Lower lobe of right lung (tissue), 2 donors: ENCODE measurements around the gene VAC14. TPM values are rescaled to one million over a fixed set of nuclear protein-coding genes. Genes with fewer than 3 reads are reported as not detected.
"Not testable (repeated sequence)": the region's sequence is repeated elsewhere in the genome, so short reads cannot be mapped to it uniquely, and the experiment has no call there.

ENCODE experiments used
- ATAC-seq, 2 donors: fragments of 200-7000 bp; cut with Tn5 transposase; one replicate each; pipeline ENCODE4 v1.9.1; 2020 to 2022; ENCODE audit warnings: mild to moderate bottlenecking in 2 of 2, moderate library complexity in 2 of 2
- DNase-seq: peaks from one replicate; pipeline ENCODE4 v3.0.0-alpha.2; 2020
- H3K27ac ChIP-seq: fragments of 200-600 bp; one replicate; pipeline ENCODE4 v1.8.0; 2022
- H3K27me3 ChIP-seq: fragments of 200-600 bp; one replicate; pipeline ENCODE4 v1.8.0; 2022; ENCODE audit warnings: low read depth
- H3K36me3 ChIP-seq: fragments of 200-600 bp; one replicate; pipeline ENCODE4 v1.8.0; 2022; ENCODE audit warnings: mild to moderate bottlenecking
- H3K4me1 ChIP-seq: fragments of 200-600 bp; one replicate; pipeline ENCODE4 v1.8.0; 2022
- H3K4me3 ChIP-seq: fragments of 200-600 bp; one replicate; pipeline ENCODE4 v1.8.0; 2022; ENCODE audit warnings: mild to moderate bottlenecking
- H3K9me3 ChIP-seq: fragments of 200-600 bp; one replicate; pipeline ENCODE4 v1.8.0; 2022
- intact Hi-C: fragments of 100-400 bp; cut with DNase I; formaldehyde crosslinking; loops from one replicate; pipeline ENCODE4 v1.11.0; 2022
- long read RNA-seq: library from polyadenylated mRNA; unstranded; transcript quantifications from one replicate; pipeline ENCODE4 v2.0.0, GENCODE V29; 2021
- total RNA-seq: library from RNA; stranded (reverse); fragmentation: NEBNext Ultra II Directional; extraction: Animal tissue kit (Norgen Biotek cat#: 25700); gene quantifications from one replicate; pipeline ENCODE4 v1.2.1, GENCODE V29; 2021
- TF ChIP-seq, protein P1 (sequence below): fragments of 200-600 bp; IDR thresholded peaks from one replicate; pipeline ENCODE4 v1.8.0; 2022; ENCODE audit warnings: antibody characterized with exemption, mild to moderate bottlenecking
- donor health status: DM: no; HTN: yes; CAD: no; lungs with severe emphysema.

The VAC14 gene
- total RNA-seq, result 49.1 TPM
- long read RNA-seq, transcript VAC14-201 (19 exons, 3,099 nt), result major isoform, 46 of 123 reads
- long read RNA-seq, transcript VAC14-212 (1 exons, 3,609 nt), result minor isoform, 7 of 123 reads
- long read RNA-seq, partial matches to known transcripts, result 36 of 123 reads
- long read RNA-seq, other reads (novel, unspliced or antisense), result 32 of 123 reads

GRCh38 chr16:70800781-70801480, at the start of gene VAC14:
TSS of gene VAC14 (minus strand) at chr16:70801158. CDS start at chr16:70800900, 258 bp downstream.
- H3K4me3 ChIP-seq, result peak within 1 kb of the TSS; percentile 89
- intact Hi-C loops, result no loop called here
- ATAC-seq (peak; percentile 98 to 100), DNase-seq (peak; percentile 97)
- peaks cover 22% of the 10 kb centered on the region for H3K4me1 ChIP-seq
- H3K27ac ChIP-seq, result peak within 1 kb of the TSS; percentile 83
- H3K36me3 ChIP-seq, result peaks cover 10% of the 10 kb centered on the region
- TF ChIP-seq, protein P1, sequence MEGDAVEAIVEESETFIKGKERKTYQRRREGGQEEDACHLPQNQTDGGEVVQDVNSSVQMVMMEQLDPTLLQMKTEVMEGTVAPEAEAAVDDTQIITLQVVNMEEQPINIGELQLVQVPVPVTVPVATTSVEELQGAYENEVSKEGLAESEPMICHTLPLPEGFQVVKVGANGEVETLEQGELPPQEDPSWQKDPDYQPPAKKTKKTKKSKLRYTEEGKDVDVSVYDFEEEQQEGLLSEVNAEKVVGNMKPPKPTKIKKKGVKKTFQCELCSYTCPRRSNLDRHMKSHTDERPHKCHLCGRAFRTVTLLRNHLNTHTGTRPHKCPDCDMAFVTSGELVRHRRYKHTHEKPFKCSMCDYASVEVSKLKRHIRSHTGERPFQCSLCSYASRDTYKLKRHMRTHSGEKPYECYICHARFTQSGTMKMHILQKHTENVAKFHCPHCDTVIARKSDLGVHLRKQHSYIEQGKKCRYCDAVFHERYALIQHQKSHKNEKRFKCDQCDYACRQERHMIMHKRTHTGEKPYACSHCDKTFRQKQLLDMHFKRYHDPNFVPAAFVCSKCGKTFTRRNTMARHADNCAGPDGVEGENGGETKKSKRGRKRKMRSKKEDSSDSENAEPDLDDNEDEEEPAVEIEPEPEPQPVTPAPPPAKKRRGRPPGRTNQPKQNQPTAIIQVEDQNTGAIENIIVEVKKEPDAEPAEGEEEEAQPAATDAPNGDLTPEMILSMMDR, result no peak
- no peaks in the 10 kb centered on the region for H3K9me3 ChIP-seq
- no peaks in the 10 kb centered on the region for H3K27me3 ChIP-seq

DNA sequence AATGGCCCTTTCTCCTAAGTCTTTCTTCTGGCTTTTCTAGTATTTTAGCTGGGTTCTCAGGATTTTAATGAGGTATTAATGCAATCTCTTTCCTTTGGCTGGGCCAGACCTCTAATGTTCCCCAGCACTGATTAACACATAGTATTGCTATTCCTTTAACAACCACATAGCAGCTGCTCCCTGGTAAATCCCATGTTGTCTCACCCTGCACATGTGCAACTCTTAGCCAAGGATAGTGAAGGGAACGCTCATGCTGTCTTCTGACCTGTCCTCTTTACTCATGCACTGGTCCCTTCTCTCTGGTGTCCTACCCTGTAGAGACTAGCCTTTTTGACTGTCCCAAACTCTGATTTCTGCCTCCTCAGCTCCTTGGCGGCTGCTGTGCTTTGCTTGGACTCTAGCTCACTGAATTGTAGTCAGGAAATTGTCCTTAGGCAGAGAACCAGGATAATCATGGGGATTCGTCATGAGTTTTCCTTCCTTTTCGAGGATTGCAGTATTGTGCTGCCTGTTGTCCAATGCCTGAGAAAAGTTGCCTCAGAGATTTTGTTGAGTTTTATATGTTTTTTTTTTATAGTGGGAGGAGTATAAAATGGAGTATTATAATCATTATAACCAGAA, 22.6 kb upstream of the VAC14 start:
- H3K4me3 ChIP-seq, ATAC-seq, H3K9me3 ChIP-seq, H3K27me3 ChIP-seq, intact Hi-C loops, H3K4me1 ChIP-seq, DNase-seq, H3K36me3 ChIP-seq, H3K27ac ChIP-seq: not testable (repeated sequence)

DNA sequence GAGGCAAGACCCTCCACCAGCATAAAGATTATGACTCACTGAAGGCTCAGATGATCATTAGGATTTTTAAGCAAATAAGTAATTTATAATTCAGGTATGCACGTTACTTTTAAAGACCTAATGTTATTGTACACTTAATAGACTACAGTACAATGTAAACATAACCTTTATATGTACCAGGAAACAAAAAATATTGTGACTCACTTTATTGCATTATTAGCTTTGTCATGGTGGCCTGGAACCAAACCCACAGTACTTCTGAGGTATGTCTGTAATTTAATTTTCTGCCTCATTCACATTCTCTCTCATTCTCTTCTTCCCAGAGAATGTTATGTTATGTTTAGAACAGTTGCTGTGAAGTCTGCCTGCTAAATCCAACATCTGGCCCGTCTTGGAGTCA, 21.8 kb upstream of the VAC14 start:
- H3K4me1 ChIP-seq, DNase-seq, ATAC-seq, H3K27ac ChIP-seq, H3K36me3 ChIP-seq, H3K4me3 ChIP-seq, H3K27me3 ChIP-seq, H3K9me3 ChIP-seq, intact Hi-C loops: not testable (repeated sequence)

DNA sequence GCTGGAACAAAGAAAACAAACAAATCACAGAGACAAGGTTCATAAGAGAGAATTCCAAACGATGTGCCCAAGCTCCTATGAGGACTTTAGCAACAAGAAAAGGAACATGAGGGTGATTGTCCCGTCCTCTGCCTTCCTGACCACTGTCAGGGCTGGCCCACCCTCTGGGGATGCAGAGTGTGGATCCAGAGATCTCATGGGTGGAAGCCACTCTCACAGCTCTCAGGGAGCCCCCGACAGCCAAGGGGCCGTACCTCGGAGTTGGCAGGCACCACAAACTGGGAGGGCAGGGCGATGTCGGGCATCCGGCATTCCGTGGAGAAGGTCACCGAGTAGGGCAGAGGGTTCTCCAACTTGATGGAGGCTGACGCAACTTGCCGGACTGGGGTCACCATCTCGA, 17.1 kb upstream of the VAC14 start:
- H3K27ac ChIP-seq, intact Hi-C loops, H3K4me1 ChIP-seq, H3K9me3 ChIP-seq, H3K27me3 ChIP-seq, H3K36me3 ChIP-seq, DNase-seq, ATAC-seq, H3K4me3 ChIP-seq: not testable (repeated sequence)

- TF ChIP-seq, protein P1, result no peak
- ATAC-seq (no peak), DNase-seq (no peak)
- H3K4me1 ChIP-seq, result no peaks in the 10 kb centered on the region
- no peak overlapping the region for H3K27ac ChIP-seq
- intact Hi-C loops, result no loop called here
- H3K27me3 ChIP-seq, result peaks cover 8% of the 10 kb centered on the region
- H3K4me3 ChIP-seq, result no peak overlapping the region
- no peaks in the 10 kb centered on the region for H3K9me3 ChIP-seq
- no peaks in the 10 kb centered on the region for H3K36me3 ChIP-seq
These were observed 8.6 kb upstream of the VAC14 start for GRCh38 chr16:70809392-70810060.

DNA sequence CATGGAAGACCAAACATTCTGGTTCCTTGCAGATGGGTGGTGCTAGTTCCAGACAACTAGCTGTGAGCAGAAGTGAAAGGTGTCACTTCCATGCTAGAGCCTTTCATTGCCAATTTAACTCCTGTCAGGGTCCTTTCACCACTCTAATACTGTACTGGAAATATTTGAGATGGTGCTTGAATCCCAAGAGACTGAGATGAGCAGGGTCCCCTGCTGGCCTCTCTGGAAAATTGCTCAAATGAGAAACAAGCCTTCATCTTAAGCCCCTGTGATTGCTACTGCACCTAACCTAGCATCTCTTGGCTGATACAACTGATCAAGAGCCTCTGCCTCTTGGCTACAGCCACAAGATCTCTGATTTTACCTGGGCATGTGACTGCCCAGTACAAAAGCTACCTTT, 7.4 kb upstream of the VAC14 start:
- Histone ChIP-seq H3K36me3 (no peaks in the 10 kb centered on the region), H3K27me3 (peaks cover 8% of the 10 kb centered on the region), H3K4me3 (no peak overlapping the region), H3K27ac (no peak overlapping the region), H3K4me1 (no peaks in the 10 kb centered on the region), H3K9me3 (no peaks in the 10 kb centered on the region)
- TF ChIP-seq, protein P1, result no peak
- intact Hi-C loops, result no loop called here
- no peak for DNase-seq
- ATAC-seq, result no peak

DNA sequence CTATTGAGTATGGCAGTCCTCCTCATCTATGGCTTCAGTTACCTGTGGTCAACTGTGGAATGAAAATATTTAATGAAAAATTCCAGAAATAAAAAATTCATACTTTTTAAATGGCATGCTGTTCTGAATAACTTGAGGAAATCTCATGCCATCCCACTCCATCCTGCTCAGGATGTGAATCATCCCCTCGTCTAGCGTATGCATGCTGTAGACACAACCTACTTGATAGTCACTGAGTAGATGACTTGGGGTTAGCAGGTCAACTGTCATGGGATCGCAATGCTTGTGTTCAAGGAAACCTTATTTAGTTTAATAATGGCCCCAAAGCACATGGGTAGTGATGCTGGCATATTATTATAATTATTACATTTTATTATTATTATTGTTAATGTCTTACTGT, 4.8 kb upstream of the VAC14 start:
- Histone ChIP-seq H3K4me1 (peaks cover 4% of the 10 kb centered on the region), H3K27me3 (peaks cover 8% of the 10 kb centered on the region), H3K9me3 (no peaks in the 10 kb centered on the region), H3K4me3 (no peak overlapping the region), H3K27ac (no peak overlapping the region), H3K36me3 (no peaks in the 10 kb centered on the region)
- ATAC-seq (no peak), DNase-seq (no peak)
- intact Hi-C loops, result no loop called here
- TF ChIP-seq, protein P1, result no peak
